Epithelial cell of proximal tubule (primary cell): ENCODE data around the gene PLXDC1. TPM values are rescaled to one million over a fixed set of nuclear protein-coding genes. Genes with fewer than 3 reads are reported as not detected.
"Not testable (repeated sequence)": the region's sequence is repeated elsewhere in the genome, so short reads cannot be mapped to it uniquely, and the experiment has no call there.

Source experiments
- DNase-seq: peaks from one replicate; pipeline ENCODE4 v3.0.0-alpha.2; 2011; ENCODE audit warnings: low read depth
- H3K4me3 ChIP-seq: 2 replicates; pipeline ENCODE4 v1.5.1; 2011; ENCODE audit warnings: low read depth, mild to moderate bottlenecking, low read length
- CTCF ChIP-seq: conservative IDR thresholded peaks from 2 replicates; pipeline ENCODE4 v1.5.1; 2012; ENCODE audit warnings: low read depth, mild to moderate bottlenecking, low read length
- total RNA-seq: library from RNA; depleted of rRNA; stranded (reverse); fragments of >200 nt; gene quantifications from 2 replicates; pipeline ENCODE4 v1.2.3, GENCODE V29; 2015

Gene PLXDC1
- total RNA-seq, 1 donor from 2014 or later, result not detected

DNA sequence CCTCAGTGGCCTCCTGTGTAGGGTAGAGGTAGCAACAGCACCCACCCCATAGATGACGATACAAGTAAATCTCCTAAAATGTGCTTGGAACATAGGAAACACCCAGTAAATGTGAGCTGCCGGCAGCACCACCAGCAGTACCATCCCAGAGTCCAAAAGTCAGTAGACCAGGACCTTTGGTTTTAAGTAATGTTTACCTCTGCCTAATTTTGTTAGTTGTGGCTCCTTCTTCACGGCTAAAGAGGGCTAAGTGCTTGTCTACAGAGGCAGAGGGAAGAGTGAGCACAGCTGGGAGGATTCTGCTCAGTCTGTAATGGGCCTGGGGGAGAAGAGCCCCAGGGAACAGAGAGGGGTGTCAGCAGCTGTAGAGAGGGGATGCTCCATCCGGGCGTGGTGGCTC lies 92.9 kb downstream of the PLXDC1 start:
- H3K4me3 ChIP-seq, result no peak overlapping the region
- no peak for DNase-seq

DNA sequence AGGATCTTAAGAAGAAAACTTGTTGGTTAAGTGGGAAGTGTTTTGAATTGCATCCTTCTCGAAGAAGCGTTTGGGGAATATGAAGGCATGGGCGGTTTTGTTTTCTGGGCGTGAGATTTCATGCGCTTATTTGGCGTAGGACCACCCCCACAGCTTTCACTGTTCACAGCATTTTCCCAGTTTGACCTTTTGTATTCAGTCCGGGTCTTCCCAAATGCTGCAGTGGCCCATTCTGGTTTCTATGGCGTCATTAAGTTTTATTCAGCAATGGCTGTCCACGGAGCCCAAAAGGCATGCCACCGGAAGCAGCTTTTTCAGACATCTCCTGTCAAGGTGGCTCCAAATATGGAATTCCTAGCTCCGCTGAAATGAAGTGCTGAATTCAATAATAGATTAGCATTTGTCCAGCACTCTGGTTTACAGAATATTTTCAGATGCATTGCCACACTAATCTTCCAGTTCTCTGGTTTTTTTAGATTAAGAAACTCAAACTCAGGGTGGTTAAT lies 93.7 kb downstream of the PLXDC1 start:
- no peak for TF ChIP-seq CTCF
- no peak for DNase-seq
- H3K4me3 ChIP-seq, result no peak overlapping the region

More for the DNA sequence above, 92.9 kb downstream of the PLXDC1 start:
- no peak for TF ChIP-seq CTCF

DNA sequence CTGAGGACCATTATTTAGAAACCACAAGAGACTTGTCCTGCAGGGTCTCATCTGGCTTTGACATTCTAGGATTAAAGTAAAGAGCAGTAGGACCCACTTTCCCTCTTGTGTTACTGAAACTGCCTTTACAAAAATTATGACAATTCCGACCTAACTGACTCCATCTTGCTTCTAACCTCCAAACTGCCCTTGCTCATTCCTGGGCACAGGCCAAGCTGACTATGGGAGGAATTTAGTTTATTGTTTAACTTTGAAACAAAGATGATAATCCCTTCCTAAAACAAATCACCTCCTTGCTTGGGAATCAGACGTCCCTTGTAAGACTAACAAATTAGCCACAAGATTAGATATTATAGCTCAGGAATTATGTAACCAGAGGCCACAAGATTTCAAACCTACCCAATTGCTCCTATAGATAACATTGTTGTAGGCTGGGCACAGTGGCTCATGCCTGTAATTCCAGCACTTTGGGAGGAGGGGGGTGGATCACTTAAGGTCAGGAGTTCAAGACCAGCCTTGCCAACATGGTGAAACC lies 97.3 kb downstream of the PLXDC1 start:
- no peak for TF ChIP-seq CTCF
- H3K4me3 ChIP-seq, result no peak overlapping the region
- no peak for DNase-seq

GRCh38 chr17:39052423-39052822 lies 99.0 kb downstream of the PLXDC1 start:
- H3K4me3 ChIP-seq, result not testable (repeated sequence)

DNA sequence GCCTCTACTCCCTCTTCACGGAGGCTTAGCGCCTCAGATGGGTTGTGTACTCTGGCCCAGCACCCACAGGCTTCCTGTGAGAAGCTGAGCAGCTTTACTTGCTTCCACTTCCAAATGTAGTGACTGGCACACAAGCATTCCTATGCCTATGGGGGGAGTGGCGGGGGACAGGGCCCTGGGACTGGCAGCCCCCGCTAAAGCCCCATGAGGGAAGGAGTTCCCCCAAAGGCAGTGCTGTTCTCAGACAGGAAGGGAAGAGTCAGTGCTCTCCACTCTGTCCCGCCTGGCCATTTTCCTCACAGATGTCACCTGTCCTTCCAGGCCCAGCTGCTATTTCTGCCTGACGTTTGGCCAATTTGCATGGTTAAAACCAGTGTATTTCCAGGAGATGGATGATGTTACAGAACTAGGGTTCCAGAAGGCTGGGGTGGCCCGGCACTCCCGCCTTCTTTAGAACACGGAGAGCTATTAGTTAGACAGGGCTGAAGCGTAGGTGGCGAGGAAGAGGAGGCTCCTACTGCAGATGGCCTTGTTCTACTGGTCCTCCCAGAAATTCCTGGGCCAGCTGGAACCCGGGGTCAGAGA lies 100.3 kb downstream of the PLXDC1 start:
- TF ChIP-seq CTCF, result no peak
- H3K4me3 ChIP-seq, result no peak overlapping the region
- DNase-seq, result no peak

More at GRCh38 chr17:39052423-39052822, 99.0 kb downstream of the PLXDC1 start:
- not testable (repeated sequence) for DNase-seq

DNA sequence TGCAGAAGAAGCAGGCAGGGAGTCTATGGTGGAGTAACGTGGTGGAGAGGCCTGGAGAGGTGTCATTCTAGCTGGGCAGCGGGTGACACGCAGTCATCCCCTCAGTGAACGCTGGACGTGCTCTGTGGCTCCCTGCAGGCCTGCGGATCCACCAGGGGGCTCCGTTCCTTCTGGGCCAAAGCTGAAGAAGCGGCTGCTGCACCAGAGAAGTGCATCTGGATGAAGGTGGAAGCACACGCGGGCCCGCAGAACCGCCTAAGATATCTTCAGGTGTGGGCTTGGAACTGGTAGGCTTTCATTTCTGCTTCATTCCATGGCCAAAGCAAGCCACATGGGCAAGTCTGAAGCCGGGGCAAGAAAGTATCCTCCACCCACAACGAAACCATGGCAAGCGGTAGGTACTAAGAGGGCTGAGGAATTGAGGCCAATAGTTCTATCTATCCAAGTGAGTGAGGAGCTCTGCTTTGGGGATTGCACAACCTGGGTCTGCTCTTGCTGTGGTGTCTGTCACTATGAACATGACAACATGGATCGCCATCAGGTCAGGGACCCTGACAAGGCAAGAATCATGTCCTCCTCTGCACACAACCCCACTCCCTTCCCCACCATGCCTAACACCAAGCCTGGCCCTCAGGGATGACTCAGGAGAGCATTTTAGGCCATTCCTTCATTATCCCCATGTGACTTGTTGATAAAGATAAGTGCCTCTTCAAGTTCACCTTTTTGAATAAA lies 105.3 kb downstream of the PLXDC1 start:
- TF ChIP-seq CTCF, result no peak
- DNase-seq, result no peak
- no peak overlapping the region for H3K4me3 ChIP-seq

GRCh38 chr17:39036009-39036408 lies 115.4 kb downstream of the PLXDC1 start:
- no peak overlapping the region for H3K4me3 ChIP-seq
- no peak for TF ChIP-seq CTCF
- no peak for DNase-seq

GRCh38 chr17:39035578-39035977 lies 115.9 kb downstream of the PLXDC1 start:
- not testable (repeated sequence) for H3K4me3 ChIP-seq, DNase-seq
